Caco-2 (cell line): ENCODE results near the gene SERINC2. TPM values are rescaled to one million over a fixed set of nuclear protein-coding genes. Genes with fewer than 3 reads are reported as not detected.
"Not testable (repeated sequence)": the region's sequence is repeated elsewhere in the genome, so short reads cannot be mapped to it uniquely, and the experiment has no call there.

Experiments used
- BruUV-seq: library from RNA; stranded (reverse); fragments of 400-500 nt; replicated peaks from 2 replicates; lab custom pipeline; 2021; lab: Mats Ljungman, UMichigan
- CTCF ChIA-PET: fragments of 300-600 bp; sonication (Branson Sonifier 250); formaldehyde crosslinking; loops from one replicate; lab custom pipeline; 2022; ENCODE audit warnings: antibody characterized with exemption; lab: Charles Lee
- POLR2A ChIA-PET: fragments of 300-600 bp; sonication (Branson Sonifier 250); formaldehyde crosslinking; loops from one replicate; lab custom pipeline; 2022; ENCODE audit warnings: antibody characterized with exemption; lab: Charles Lee
- DNase-seq, 2 experiments: peaks; one replicate each; pipeline versions ENCODE4 v3.0.0 to v3.0.0-alpha.2; 2020 to 2022
- H3K27me3 ChIP-seq: replicated peaks from 2 replicates; pipeline ENCODE4 v1.6.0; 2011; ENCODE audit warnings: low read length; ENCODE audit not compliant: control insufficient read depth, insufficient read depth
- H3K36me3 ChIP-seq: 2 replicates; pipeline ENCODE4 v1.5.1; 2011; ENCODE audit warnings: low read length; ENCODE audit not compliant: control insufficient read depth, insufficient read depth
- H3K4me1 ChIP-seq: fragments of 250-450 bp; sonication (Bioruptor Pico); 2 replicates; pipeline ENCODE4 v1.5.1; 2020; ENCODE audit warnings: mild to moderate bottlenecking
- H3K4me3 ChIP-seq: 2 replicates; pipeline ENCODE4 v1.5.1; 2011; ENCODE audit warnings: low read depth, mild to moderate bottlenecking, control low read depth, low read length
- H3K9me3 ChIP-seq: fragments of 250-450 bp; sonication (Bioruptor Pico); 2 replicates; pipeline ENCODE4 v1.5.1; 2020; ENCODE audit warnings: mild to moderate bottlenecking, moderate library complexity
- H3K27ac Mint-ChIP-seq: one replicate; pipeline ENCODE4 v1.8.0; 2022; ENCODE audit warnings: mixed read lengths; ENCODE audit not compliant: unreplicated experiment
- H3K27me3 Mint-ChIP-seq: one replicate; pipeline ENCODE4 v1.8.0; 2022; ENCODE audit warnings: mixed read lengths; ENCODE audit not compliant: insufficient read depth, unreplicated experiment
- H3K36me3 Mint-ChIP-seq: one replicate; pipeline ENCODE4 v1.8.0; 2022; ENCODE audit warnings: mild to moderate bottlenecking, mixed read lengths; ENCODE audit not compliant: insufficient read depth, unreplicated experiment
- H3K4me1 Mint-ChIP-seq: one replicate; pipeline ENCODE4 v1.8.0; 2022; ENCODE audit warnings: low read depth, mixed read lengths; ENCODE audit not compliant: unreplicated experiment
- H3K4me3 Mint-ChIP-seq: one replicate; pipeline ENCODE4 v1.8.0; 2022; ENCODE audit warnings: mild to moderate bottlenecking, moderate library complexity, mixed read lengths; ENCODE audit not compliant: unreplicated experiment
- H3K9me3 Mint-ChIP-seq: one replicate; pipeline ENCODE4 v1.8.0; 2022; ENCODE audit warnings: mixed read lengths; ENCODE audit not compliant: unreplicated experiment
- CTCF ChIP-seq, 2 experiments: fragments of 200-600 bp in 1 of 2; IDR thresholded peaks; 1 replicate in 1 of 2; 2 replicates in 1 of 2; pipeline versions ENCODE4 v1.5.1 to v1.8.0; 2011 to 2022; ENCODE audit warnings: antibody characterized with exemption in 1 of 2, control low read depth in 1 of 2, inconsistent platforms in 1 of 2, low read depth in 1 of 2, low read length in 1 of 2, mild to moderate bottlenecking in 1 of 2, moderate library complexity in 1 of 2; ENCODE audit not compliant: insufficient read depth in 1 of 2, severe bottlenecking in 1 of 2, unreplicated experiment in 1 of 2
- intact Hi-C: fragments of 100-400 bp; cut with micrococcal nuclease; formaldehyde crosslinking; loops from one replicate; pipeline ENCODE4 v1.10.0; 2022; ENCODE audit not compliant: unreplicated experiment
- total RNA-seq: library from RNA; stranded (reverse); gene quantifications from 2 replicates; pipeline ENCODE4 v1.2.3, GENCODE V29; 2022

The SERINC2 gene
- total RNA-seq, 1 experiment from 2014 or later, result 30.0 TPM

- no peak overlapping the region for H3K27ac Mint-ChIP-seq
- no TSS peak for BruUV-seq
Measured at GRCh38 chr1:31382379-31382989, 30.5 kb upstream of the SERINC2 start.

GRCh38 chr1:31383967-31384366, 29.0 kb upstream of the SERINC2 start:
- TF ChIP-seq CTCF (IDR thresholded peaks at IDR 0.05; ENCODE audit: insufficient read depth in 1 of 2, low read depth in 1 of 2, low read length in 1 of 2, severe bottlenecking in 1 of 2, unreplicated experiment in 1 of 2), result no peak
- Histone ChIP-seq H3K4me1 (peaks cover 7% of the 10 kb centered on the region), H3K9me3 (no peaks in the 10 kb centered on the region), H3K4me3 (no peak overlapping the region), H3K36me3 (no peaks in the 10 kb centered on the region), H3K27me3 (no peaks in the 10 kb centered on the region)
- ChIA-PET CTCF (interaction anchor here (1.4 kb wide), 1 partner anchor 10 kb away, joined by 3 read pairs; no protein-coding TSS in a partner anchor), POLR2A (interaction anchor here (2.2 kb wide), 1 partner anchor 11 kb away, joined by 12 read pairs; the partner anchor contains the start of gene FABP3)
- H3K27ac Mint-ChIP-seq, result peak overlapping the region; percentile 22
- intact Hi-C loops, result no loop called here
- DNase-seq, result no peak
- no peak overlapping the region for H3K4me3 Mint-ChIP-seq
- BruUV-seq, result no TSS peak
- no peaks in the 10 kb centered on the region for H3K9me3 Mint-ChIP-seq
- H3K4me1 Mint-ChIP-seq, result peaks cover 12% of the 10 kb centered on the region
- H3K27me3 Mint-ChIP-seq, result no peaks in the 10 kb centered on the region
- H3K36me3 Mint-ChIP-seq, result peaks cover 2% of the 10 kb centered on the region

More at GRCh38 chr1:31382379-31382989, 30.5 kb upstream of the SERINC2 start:
- H3K9me3 ChIP-seq, result no peaks in the 10 kb centered on the region
- Mint-ChIP-seq H3K27me3 (no peaks in the 10 kb centered on the region), H3K4me3 (no peak overlapping the region), H3K36me3 (peaks cover 6% of the 10 kb centered on the region), H3K4me1 (peaks cover 5% of the 10 kb centered on the region), H3K9me3 (no peaks in the 10 kb centered on the region)
- CTCF ChIA-PET, result no interaction called here
- no peak overlapping the region for H3K4me3 ChIP-seq
- POLR2A ChIA-PET, result no interaction called here
- H3K36me3 ChIP-seq, result no peaks in the 10 kb centered on the region
- H3K4me1 ChIP-seq, result peaks cover 2% of the 10 kb centered on the region; the same call in 1 of the 2 replicates
- DNase-seq, result no peak
- TF ChIP-seq CTCF (IDR thresholded peaks at IDR 0.05; ENCODE audit: insufficient read depth in 1 of 2, low read depth in 1 of 2, low read length in 1 of 2, severe bottlenecking in 1 of 2, unreplicated experiment in 1 of 2), result no peak
- intact Hi-C loops, result no loop called here
- no peaks in the 10 kb centered on the region for H3K27me3 ChIP-seq

- H3K36me3 Mint-ChIP-seq, H3K27me3 ChIP-seq, BruUV-seq, H3K36me3 ChIP-seq, H3K9me3 Mint-ChIP-seq, H3K4me3 Mint-ChIP-seq, H3K4me3 ChIP-seq, H3K9me3 ChIP-seq, CTCF ChIA-PET, H3K4me1 Mint-ChIP-seq, DNase-seq, POLR2A ChIA-PET, intact Hi-C loops, H3K27me3 Mint-ChIP-seq: not testable (repeated sequence)
- H3K27ac Mint-ChIP-seq, result peak overlapping the region; percentile 64
- peaks cover 31% of the 10 kb centered on the region for H3K4me1 ChIP-seq
Measured at GRCh38 chr1:31386576-31387243, 26.3 kb upstream of the SERINC2 start.
